Vagina (tissue), 2 donors: ENCODE results near the gene BRPF1.

Source experiments
- CTCF ChIP-seq, 3 experiments: fragments of 450-650 bp in 2 of 3; fragments of 200-600 bp in 1 of 3; sonication (generic) in 1 of 3; IDR thresholded peaks; one replicate each; pipeline ENCODE4 v1.5.1; 2017 to 2019; ENCODE audit warnings: antibody characterized with exemption in 3 of 3, mild to moderate bottlenecking in 2 of 3, moderate library complexity in 2 of 3
- POLR2A ChIP-seq, 2 donors: fragments of 450-650 bp; IDR thresholded peaks; one replicate each; pipeline ENCODE4 v1.6.1; 2017; ENCODE audit warnings: antibody characterized with exemption in 2 of 2, mild to moderate bottlenecking in 2 of 2, moderate library complexity in 2 of 2

- TF ChIP-seq POLR2A (IDR thresholded peaks at IDR 0.05) (no peak), CTCF (IDR thresholded peaks at IDR 0.05) (no peak)
Observed at GRCh38 chr3:9793161-9793781, 61.7 kb downstream of the BRPF1 start.
